H1 (cell line): ENCODE measurements around the gene ZC3H14. TPM values are rescaled to one million over a fixed set of nuclear protein-coding genes. Genes with fewer than 3 reads are reported as not detected.

Experiments used
- CTCF ChIA-PET: fragments of 300-600 bp; sonication (Branson Sonifier 250); formaldehyde crosslinking; loops from one replicate; lab custom pipeline; 2021; ENCODE audit not compliant: partially characterized antibody; lab: Charles Lee
- POLR2A ChIA-PET: fragments of 300-600 bp; sonication (Branson Sonifier 250); formaldehyde crosslinking; loops from one replicate; lab custom pipeline; 2021; ENCODE audit warnings: inconsistent platforms; ENCODE audit not compliant: partially characterized antibody; lab: Charles Lee
- DNase-seq, 2 experiments: peaks; one replicate each; pipeline versions ENCODE4 v3.0.0 to v3.0.0-alpha.2; 2010 to 2022; ENCODE audit warnings: low spot score in 2 of 2, low read depth in 1 of 2, mixed read lengths in 1 of 2
- FAIRE-seq: peaks from 2 replicates; lab custom pipeline; 2011; peaks lifted over from hg19 to GRCh38; lab: Jason Lieb, UNC
- H2AFZ ChIP-seq: 2 replicates; pipeline ENCODE4 v1.8.1; 2012; ENCODE audit warnings: low read length, inconsistent platforms
- H2AK5ac ChIP-seq: 2 replicates; pipeline ENCODE4 v1.6.1; 2013; ENCODE audit warnings: low read depth, low read length
- H2BK120ac ChIP-seq: replicated peaks from 2 replicates; pipeline ENCODE3; 2013; ENCODE audit warnings: low read depth, low read length, inconsistent platforms
- H2BK12ac ChIP-seq: 2 replicates; pipeline ENCODE4 v1.6.1; 2013; ENCODE audit warnings: low read depth, low read length
- H2BK15ac ChIP-seq: 2 replicates; pipeline ENCODE4 v1.6.1; 2013; ENCODE audit warnings: low read length
- H2BK20ac ChIP-seq: 2 replicates; pipeline ENCODE4 v1.6.1; 2013; ENCODE audit warnings: low read length
- H2BK5ac ChIP-seq: 2 replicates; pipeline ENCODE4 v1.6.1; 2013; ENCODE audit warnings: low read depth, low read length
- H3K14ac ChIP-seq: 2 replicates; pipeline ENCODE4 v1.6.1; 2013; ENCODE audit warnings: inconsistent platforms; ENCODE audit not compliant: insufficient read length
- H3K18ac ChIP-seq: 2 replicates; pipeline ENCODE4 v1.6.1; 2013; ENCODE audit warnings: low read length; ENCODE audit errors: extremely low read depth
- H3K23ac ChIP-seq: 2 replicates; pipeline ENCODE4 v1.6.1; 2013; ENCODE audit warnings: inconsistent platforms; ENCODE audit not compliant: insufficient read length
- H3K23me2 ChIP-seq: 2 replicates; pipeline ENCODE4 v1.6.1; 2013; ENCODE audit warnings: low read depth, low read length
- H3K27ac ChIP-seq: 2 replicates; pipeline ENCODE4 v1.6.1; 2011; ENCODE audit warnings: low read depth, low read length, inconsistent platforms
- H3K27me3 ChIP-seq, 4 experiments: replicated peaks in 1 of 4; 1 replicate in 1 of 4; 2 replicates in 3 of 4; pipeline versions ENCODE4 v1.6.1 to v1.8.1; 2011 to 2013; ENCODE audit warnings: low read length in 3 of 4, mild to moderate bottlenecking in 3 of 4, inconsistent platforms in 2 of 4, mixed read lengths in 2 of 4, moderate library complexity in 1 of 4; ENCODE audit not compliant: control insufficient read depth in 3 of 4, insufficient read depth in 3 of 4; ENCODE audit errors: extremely low read depth in 1 of 4
- H3K36me3 ChIP-seq, 4 experiments: 2 replicates each; pipeline versions ENCODE4 v1.6.1 to v1.8.1; 2011 to 2013; ENCODE audit warnings: mild to moderate bottlenecking in 4 of 4, low read length in 3 of 4, moderate library complexity in 2 of 4, control low read depth in 1 of 4, inconsistent platforms in 1 of 4; ENCODE audit not compliant: insufficient read depth in 4 of 4, control insufficient read depth in 2 of 4
- H3K4ac ChIP-seq: replicated peaks from 2 replicates; pipeline ENCODE3; 2013; ENCODE audit warnings: low read length, low read depth, mixed read lengths, inconsistent platforms; ENCODE audit not compliant: insufficient read length
- H3K4me1 ChIP-seq, 4 experiments: replicated peaks in 1 of 4; 1 replicate in 1 of 4; 2 replicates in 3 of 4; pipeline versions ENCODE4 v1.6.1 to v1.8.1; 2011 to 2013; ENCODE audit warnings: low read length in 3 of 4, inconsistent platforms in 2 of 4, mixed read lengths in 1 of 4; ENCODE audit not compliant: insufficient read depth in 4 of 4, control insufficient read depth in 3 of 4
- H3K4me2 ChIP-seq, 2 experiments: 2 replicates each; pipeline versions ENCODE4 v1.6.1 to v1.8.1; 2011 to 2013; ENCODE audit warnings: low read depth in 2 of 2, low read length in 2 of 2, control low read depth in 1 of 2, inconsistent platforms in 1 of 2, mild to moderate bottlenecking in 1 of 2; ENCODE audit not compliant: insufficient read depth in 1 of 2
- H3K4me3 ChIP-seq, 4 experiments: fragments of 200-600, 300-600 bp in 1 of 4; sonication (generic), shearing (Covaris generic), sonication (Bioruptor Twin) in 1 of 4; 2 replicates each; pipeline versions ENCODE4 v1.5.1 to v1.8.1; 2011 to 2016; ENCODE audit warnings: low read length in 4 of 4, low read depth in 3 of 4, control low read depth in 2 of 4, inconsistent platforms in 2 of 4, mild to moderate bottlenecking in 2 of 4, mixed read lengths in 1 of 4, moderate library complexity in 1 of 4; ENCODE audit not compliant: insufficient read depth in 2 of 4; ENCODE audit errors: extremely low read depth in 1 of 4
- H3K56ac ChIP-seq: replicated peaks from 2 replicates; pipeline ENCODE3; 2013; ENCODE audit warnings: low read depth, mild to moderate bottlenecking, mixed read lengths, low read length, inconsistent platforms; ENCODE audit not compliant: insufficient read length
- H3K79me1 ChIP-seq: 2 replicates; pipeline ENCODE4 v1.6.1; 2013; ENCODE audit warnings: low read depth, low read length, control low read depth
- H3K79me2 ChIP-seq, 2 experiments: 2 replicates each; pipeline versions ENCODE4 v1.6.1 to v1.8.1; 2012 to 2013; ENCODE audit warnings: low read length in 2 of 2, mild to moderate bottlenecking in 2 of 2, inconsistent platforms in 1 of 2; ENCODE audit not compliant: insufficient read depth in 2 of 2, control insufficient read depth in 1 of 2
- H3K9ac ChIP-seq, 4 experiments: replicated peaks in 1 of 4; 1 replicate in 1 of 4; 2 replicates in 3 of 4; pipeline versions ENCODE4 v1.6.1 to v1.8.1; 2011 to 2013; ENCODE audit warnings: low read depth in 3 of 4, low read length in 3 of 4, control low read depth in 2 of 4, mild to moderate bottlenecking in 2 of 4, moderate library complexity in 2 of 4, inconsistent platforms in 1 of 4; ENCODE audit errors: extremely low read depth in 1 of 4
- H3K9me3 ChIP-seq, 2 experiments: 2 replicates each; pipeline versions ENCODE4 v1.6.1 to v1.8.1; 2012 to 2013; ENCODE audit warnings: mild to moderate bottlenecking in 2 of 2, moderate library complexity in 2 of 2, control low read depth in 1 of 2, inconsistent platforms in 1 of 2, low read depth in 1 of 2, low read length in 1 of 2, mixed read lengths in 1 of 2; ENCODE audit not compliant: insufficient read depth in 2 of 2
- H4K20me1 ChIP-seq, 2 experiments: replicated peaks in 1 of 2; 2 replicates each; pipeline versions ENCODE3 to v1.8.1; 2011 to 2013; ENCODE audit warnings: inconsistent platforms in 2 of 2, low read length in 2 of 2, mild to moderate bottlenecking in 1 of 2; ENCODE audit not compliant: insufficient read depth in 2 of 2, control insufficient read depth in 1 of 2
- H4K5ac ChIP-seq: 2 replicates; pipeline ENCODE4 v1.6.1; 2013; ENCODE audit warnings: low read length, low read depth, mixed read lengths, inconsistent platforms; ENCODE audit not compliant: insufficient read length
- H4K8ac ChIP-seq: 2 replicates; pipeline ENCODE4 v1.8.0; 2013; ENCODE audit warnings: mild to moderate bottlenecking, moderate library complexity, low read length, inconsistent platforms; ENCODE audit not compliant: insufficient read depth; ENCODE audit errors: extremely low read depth
- H4K91ac ChIP-seq: replicated peaks from 2 replicates; pipeline ENCODE3; 2013; ENCODE audit warnings: low read length, mixed read lengths, inconsistent platforms; ENCODE audit not compliant: insufficient read length
- ASH2L ChIP-seq: fragments of 200-600, 300-600 bp; sonication (generic); IDR thresholded peaks from one replicate; pipeline ENCODE4 v1.7.1; 2017; ENCODE audit warnings: low read length
- BRCA1 ChIP-seq: IDR thresholded peaks from 2 replicates; pipeline ENCODE4 v1.6.1; 2012; ENCODE audit warnings: low read depth, low read length, improper control_type of control experiment
- CHD1 ChIP-seq: IDR thresholded peaks from 2 replicates; pipeline ENCODE4 v1.6.1; 2012; ENCODE audit warnings: low read depth, low read length, improper control_type of control experiment
- E2F6 ChIP-seq: IDR thresholded peaks from 2 replicates; pipeline ENCODE4 v1.6.1; 2012; ENCODE audit warnings: inconsistent platforms
- EP300 ChIP-seq, 2 experiments: IDR thresholded peaks; 1 replicate in 1 of 2; 2 replicates in 1 of 2; pipeline ENCODE4 v1.6.1; 2011 to 2012; ENCODE audit warnings: low read depth in 2 of 2, low read length in 2 of 2, mild to moderate bottlenecking in 2 of 2, borderline replicate concordance in 1 of 2, inconsistent platforms in 1 of 2, moderate library complexity in 1 of 2
- POLR2A ChIP-seq, 2 experiments: IDR thresholded peaks; 1 replicate in 1 of 2; 2 replicates in 1 of 2; pipeline ENCODE4 v1.6.1; 2011; ENCODE audit warnings: low read depth in 2 of 2, low read length in 2 of 2, mild to moderate bottlenecking in 2 of 2; ENCODE audit errors: control extremely low read depth in 1 of 2
- TBP ChIP-seq: IDR thresholded peaks from 2 replicates; pipeline ENCODE4 v1.6.1; 2011; ENCODE audit warnings: low read depth, low read length, improper control_type of control experiment
- WGBS, 2 experiments: shearing (Covaris generic) in 1 of 2; methylation state at CpG; one replicate each; pipeline versions ENCODE4 v1.1.6 to v1.1.7; 2013 to 2015; ENCODE audit warnings: low lambda C conversion rate in 2 of 2, mixed read lengths in 2 of 2, inconsistent platforms in 1 of 2, low coverage in 1 of 2, missing lambda C conversion rate in 1 of 2; ENCODE audit not compliant: insufficient replicate concordance in 2 of 2, insufficient coverage in 1 of 2, insufficient read length in 1 of 2; ENCODE audit errors: extremely low coverage in 1 of 2, missing lambda C conversion rate in 1 of 2; 5-methylcytosine and 5-hydroxymethylcytosine counted together
- long read RNA-seq, 2 experiments: library from RNA in 1 of 2; library from capped mRNA in 1 of 2; stranded (forward); transcript quantifications; one replicate each; pipeline ENCODE4 v2.0.0, GENCODE V29; 2021; ENCODE audit warnings: inconsistent platforms in 1 of 2
- polyA minus RNA-seq, 3 experiments: library from RNA; depleted of rRNA, polyadenylated mRNA; stranded (reverse); fragments of >200 nt; gene quantifications; 1 replicate in 2 of 3; 2 replicates in 1 of 3; pipeline ENCODE4 v1.2.3, GENCODE V29; 2011
- polyA plus RNA-seq, 7 experiments: library from polyadenylated mRNA; depleted of rRNA in 3 of 7; stranded (reverse) in 5 of 7; unstranded in 2 of 7; fragments of >200 nt in 5 of 7; fragments of 200-250 nt in 2 of 7; gene quantifications; 1 replicate in 5 of 7; 2 replicates in 1 of 7; 4 replicates in 1 of 7; pipeline versions ENCODE4 v1.2.1 to v1.2.3, GENCODE V29; 2011 to 2013; ENCODE audit warnings: missing spikeins in 2 of 7, mixed read lengths in 2 of 7
- total RNA-seq: library from RNA; stranded (reverse); fragmentation: NEBNext Ultra II Directional; extraction: Animal tissue kit (Norgen Biotek cat#: 25700); gene quantifications from 2 replicates; pipeline ENCODE4 v1.2.1, GENCODE V29; 2021

Gene ZC3H14
- total RNA-seq (86.0 and 90.1 TPM in 2 replicates), polyA plus RNA-seq (2011; rRNA removed) (58.3 and 99.1 TPM in 2 replicates), polyA minus RNA-seq (2011; rRNA and poly(A)+ RNA removed) (283 and 372 TPM in 2 replicates)
- 89.5 TPM for polyA plus RNA-seq (2011; cell fraction: cytosol; rRNA removed)
- polyA plus RNA-seq (2011; cell fraction: nucleus; rRNA removed): 89.6 TPM
- 68.2 to 87.6 TPM (median 85.2 TPM) in 4 replicates for polyA plus RNA-seq (2012, experiment 1 of 2)
- 12.2 TPM for polyA plus RNA-seq (2012, experiment 2 of 2)
- polyA plus RNA-seq (2013, experiment 1 of 2): 54.4 TPM
- 49.8 TPM for polyA plus RNA-seq (2013, experiment 2 of 2)
- polyA minus RNA-seq (2011; cell fraction: cytosol; rRNA and poly(A)+ RNA removed): 72.1 TPM
- polyA minus RNA-seq (2011; cell fraction: nucleus; rRNA and poly(A)+ RNA removed): 121 TPM
- long read RNA-seq, experiment 1, full-length matches to known transcripts: 6 of 52 reads
- long read RNA-seq, experiment 1, partial matches to known transcripts: 25 of 52 reads
- long read RNA-seq, experiment 1, other reads (novel, unspliced or antisense): 21 of 52 reads
- long read RNA-seq, experiment 2, full-length matches to known transcripts: 17 of 55 reads
- long read RNA-seq, experiment 2, partial matches to known transcripts: 10 of 55 reads
- long read RNA-seq, experiment 2, other reads (novel, unspliced or antisense): 28 of 55 reads

- H4K5ac ChIP-seq: peak within 1 kb of the TSS; percentile 99
- peak within 1 kb of the TSS; percentile 88 for H3K27ac ChIP-seq
- H3K14ac ChIP-seq: no peak within 1 kb of the TSS
- H3K27me3 ChIP-seq: no peaks in the 10 kb centered on the region
- H3K36me3 ChIP-seq: peaks cover 2 to 23% (median 5%) of the 10 kb centered on the region in 4 experiments; a peak in 6 of 8 replicates
- peaks cover 0 to 36% of the 10 kb centered on the region in 2 experiments; a peak in 3 of 4 replicates for H3K79me2 ChIP-seq
- peaks cover 3% of the 10 kb centered on the region in 2 experiments for H4K20me1 ChIP-seq
- DNase-seq (peak in 1 of 2 experiments; percentile 92), FAIRE-seq (no peak)
- ChIA-PET CTCF (interaction anchor here (1.8 kb wide), 1 partner anchor 8 kb away, joined by 5 read pairs; no protein-coding TSS in a partner anchor), POLR2A (interaction anchor here (0.9 to 1.9 kb wide), 4 partner anchors 8 to 119 kb away, joined by 4 to 12 read pairs (median 4); partner anchors contain the start of gene PTPN21)
- H2BK15ac ChIP-seq: peak within 1 kb of the TSS; percentile 81; the same call in 1 of the 2 replicates
- no peaks in the 10 kb centered on the region; the same call in 1 of the 2 replicates for H3K79me1 ChIP-seq
- H4K91ac ChIP-seq: no peak within 1 kb of the TSS
- H2BK5ac ChIP-seq: peak within 1 kb of the TSS; percentile 90
- H3K23ac ChIP-seq: no peak within 1 kb of the TSS
- H3K4me3 ChIP-seq: peak within 1 kb of the TSS; percentile 90 to 97 (median 92)
- peaks cover 0 to 4% (median 2%) of the 10 kb centered on the region in 4 experiments; a peak in 5 of 7 replicates for H3K4me1 ChIP-seq
- peak within 1 kb of the TSS; percentile 20; the same call in 1 of the 2 replicates for H2AFZ ChIP-seq
- peaks cover 6% of the 10 kb centered on the region for H3K23me2 ChIP-seq
- H3K4me2 ChIP-seq: peak within 1 kb of the TSS; percentile 42 to 80
- WGBS, 2 experiments: 2% methylated on average over 69 of the region's 99 CpGs; no CpG with 5 or more reads in 1 of the 2 experiments
- H3K9me3 ChIP-seq: no peaks in the 10 kb centered on the region
- no peak within 1 kb of the TSS for H2BK120ac ChIP-seq
- H2BK12ac ChIP-seq: 0 out of 2 replicates have a peak within 1 kb of the TSS, but pooled peaks have one; percentile 27
- H3K56ac ChIP-seq: peak within 1 kb of the TSS; percentile 75
- peak within 1 kb of the TSS; percentile 49 to 94 (median 82) for H3K9ac ChIP-seq
- H3K4ac ChIP-seq: no peak within 1 kb of the TSS
- peak within 1 kb of the TSS; percentile 87 for H3K18ac ChIP-seq
- peak within 1 kb of the TSS; percentile 94; the same call in 1 of the 2 replicates for H4K8ac ChIP-seq
- H2BK20ac ChIP-seq: no peak within 1 kb of the TSS
- peak within 1 kb of the TSS; percentile 14; the same call in 1 of the 2 replicates for H2AK5ac ChIP-seq
- TF ChIP-seq EP300 (IDR thresholded peaks at IDR 0.05; ENCODE audit: borderline replicate concordance in 1 of 2, low read depth in 2 of 2, low read length in 2 of 2) (peak in 1 of 2 experiments; percentile 18; a peak in 1 of 3 replicates), ASH2L (peak; percentile 90), CHD1 (no peak), BRCA1 (no peak), POLR2A (IDR thresholded peaks at IDR 0.05; ENCODE audit: control extremely low read depth in 1 of 2, low read depth in 2 of 2, low read length in 2 of 2) (peak; percentile 79 to 85), TBP (peak; percentile 49; the same call in 1 of the 2 replicates), E2F6 (peak; percentile 69)
Observed at GRCh38 chr14:88562831-88563686, at the start of gene ZC3H14. ZC3H14 (plus strand) TSS chr14:88563037; CDS start chr14:88563134, 97 bp downstream.
